ENCODE data around the gene HEMGN. TPM values are rescaled to one million over a fixed set of nuclear protein-coding genes. Genes with fewer than 3 reads are reported as not detected.
A peak's percentile ranks its signal among the peaks of the same experiment; 100 is the strongest.

Gene HEMGN
- total RNA-seq, 3 donors from 2014 or later (not counting 1 experiment from before 2014, with no cell fraction given) = 0.47 to 0.75 (median 0.75) TPM

GRCh38 chr9:97934321-97935115 lies 3.5 kb downstream of the HEMGN start:
- Histone ChIP-seq H3K27ac (ENCODE audit: low read length) (no peak overlapping the region), H3K9me3 (ENCODE audit: control insufficient read depth, insufficient read depth, low read length) (no peaks in the 10 kb centered on the region), H3K27me3 (ENCODE audit: control insufficient read depth, insufficient read depth, low read length) (no peaks in the 10 kb centered on the region), H3K4me3 (ENCODE audit: low read length) (no peak overlapping the region), H3K36me3 (ENCODE audit: control insufficient read depth, insufficient read depth, low read length) (no peaks in the 10 kb centered on the region), H3K4me1 (ENCODE audit: control insufficient read depth, insufficient read depth, low read length) (peaks cover 8% of the 10 kb centered on the region)
- no peaks in the 10 kb centered on the region for H3K36me3 Mint-ChIP-seq
- intact Hi-C loops (cut with micrococcal nuclease) = loop anchor here (5.0 kb wide), 1 partner anchor 48 kb away; the partner anchor contains the start of gene ANP32B
- H3K27ac Mint-ChIP-seq = no peak overlapping the region
- H3K27me3 Mint-ChIP-seq (ENCODE audit: low read depth in 2 of 2) = no peaks in the 10 kb centered on the region
- peaks cover 18 to 21% of the 10 kb centered on the region in 2 donors for H3K4me1 Mint-ChIP-seq
- TF ChIP-seq CTCF (IDR thresholded peaks at IDR 0.05) = no peak
- no peaks in the 10 kb centered on the region for H3K9me3 Mint-ChIP-seq
- 57% methylated on average over 4 of the region's 6 CpGs for WGBS (ENCODE audit: insufficient coverage)
- ATAC-seq (no peak), DNase-seq (no peak)
- no peak overlapping the region for H3K4me3 Mint-ChIP-seq

- Histone ChIP-seq H3K27me3 (ENCODE audit: control insufficient read depth, insufficient read depth, low read length) (no peaks in the 10 kb centered on the region), H3K4me1 (ENCODE audit: control insufficient read depth, insufficient read depth, low read length) (peaks cover 8% of the 10 kb centered on the region), H3K27ac (ENCODE audit: low read length) (no peak overlapping the region), H3K4me3 (ENCODE audit: low read length) (no peak overlapping the region), H3K9me3 (ENCODE audit: control insufficient read depth, insufficient read depth, low read length) (no peaks in the 10 kb centered on the region), H3K36me3 (ENCODE audit: control insufficient read depth, insufficient read depth, low read length) (no peaks in the 10 kb centered on the region)
- H3K27ac Mint-ChIP-seq = no peak overlapping the region
- TF ChIP-seq CTCF (IDR thresholded peaks at IDR 0.05) = no peak
- DNase-seq (no peak), ATAC-seq (no peak)
- no peaks in the 10 kb centered on the region for H3K36me3 Mint-ChIP-seq
- H3K4me1 Mint-ChIP-seq = peaks cover 13 to 16% of the 10 kb centered on the region in 2 donors
- no peaks in the 10 kb centered on the region for H3K9me3 Mint-ChIP-seq
- intact Hi-C loops (cut with micrococcal nuclease) = no loop called here
- H3K27me3 Mint-ChIP-seq (ENCODE audit: low read depth in 2 of 2) = no peaks in the 10 kb centered on the region
- no peak overlapping the region for H3K4me3 Mint-ChIP-seq
- 88% methylated on average over 1 of the region's 4 CpGs for WGBS (ENCODE audit: insufficient coverage)
These were observed 4.5 kb downstream of the HEMGN start for GRCh38 chr9:97933297-97933998.

- peak overlapping the region; percentile 1 for H3K27ac ChIP-seq (ENCODE audit: low read length)
- no peaks in the 10 kb centered on the region for H3K36me3 ChIP-seq (ENCODE audit: control insufficient read depth, insufficient read depth, low read length)
- no peaks in the 10 kb centered on the region for H3K27me3 Mint-ChIP-seq (ENCODE audit: low read depth in 2 of 2)
- H3K27ac Mint-ChIP-seq = no peak overlapping the region
- H3K4me3 Mint-ChIP-seq = no peak overlapping the region
- TF ChIP-seq CTCF (IDR thresholded peaks at IDR 0.05) = no peak
- ATAC-seq = no peak
- 4% methylated on average over 3 of the region's 3 CpGs for WGBS (ENCODE audit: insufficient coverage)
- H3K4me3 ChIP-seq (ENCODE audit: low read length) = no peak overlapping the region
- H3K4me1 Mint-ChIP-seq = peaks cover 4 to 6% of the 10 kb centered on the region in 2 donors
- H3K36me3 Mint-ChIP-seq = no peaks in the 10 kb centered on the region
- DNase-seq = peak in 1 of 2 donors; percentile 50
- no peaks in the 10 kb centered on the region for H3K27me3 ChIP-seq (ENCODE audit: control insufficient read depth, insufficient read depth, low read length)
- no peaks in the 10 kb centered on the region for H3K9me3 ChIP-seq (ENCODE audit: control insufficient read depth, insufficient read depth, low read length)
- peaks cover 5% of the 10 kb centered on the region for H3K4me1 ChIP-seq (ENCODE audit: control insufficient read depth, insufficient read depth, low read length)
- no peaks in the 10 kb centered on the region for H3K9me3 Mint-ChIP-seq
- intact Hi-C loops (cut with micrococcal nuclease) = no loop called here
These were observed 7.0 kb downstream of the HEMGN start for GRCh38 chr9:97930972-97931371.
